Muscle of arm (tissue), 12 donors: Measurements from ENCODE around the gene HIVEP3. TPM values are rescaled to one million over a fixed set of nuclear protein-coding genes. Genes with fewer than 3 reads are reported as not detected.

Experiments
- DNase-seq: peaks from one replicate; pipeline ENCODE4 v3.0.0-alpha.2; 2013
- polyA plus RNA-seq, 12 donors: library from polyadenylated mRNA; unstranded; fragments of 120-200 nt; gene quantifications; one replicate each; pipeline ENCODE4 v1.2.1, GENCODE V29; 2013; ENCODE audit not compliant: insufficient read length in 12 of 12

The HIVEP3 gene
- polyA plus RNA-seq, 12 donors: 1.9 to 3.7 (median 2.3) TPM; not detected in 1

- DNase-seq: no peak
Measured at GRCh38 chr1:41874151-41874719, 44.5 kb downstream of the HIVEP3 start.

- DNase-seq: no peak
Measured at GRCh38 chr1:41872074-41872473, 46.6 kb downstream of the HIVEP3 start.

GRCh38 chr1:41870076-41870562 is 48.6 kb downstream of the HIVEP3 start:
- DNase-seq: no peak

- DNase-seq: no peak
Measured at GRCh38 chr1:41868241-41868998, 50.3 kb downstream of the HIVEP3 start.

GRCh38 chr1:41866285-41866684 is 52.4 kb downstream of the HIVEP3 start:
- no peak for DNase-seq

GRCh38 chr1:41864471-41865040 is 54.2 kb downstream of the HIVEP3 start:
- DNase-seq: no peak

GRCh38 chr1:41863718-41864117 is 55.0 kb downstream of the HIVEP3 start:
- no peak for DNase-seq

GRCh38 chr1:41862384-41863221 is 56.1 kb downstream of the HIVEP3 start:
- DNase-seq: no peak

GRCh38 chr1:41861535-41862383 is 57.0 kb downstream of the HIVEP3 start:
- DNase-seq: no peak

- no peak for DNase-seq
Measured at GRCh38 chr1:41860771-41861170, 58.0 kb downstream of the HIVEP3 start.

GRCh38 chr1:41860214-41860613 is 58.5 kb downstream of the HIVEP3 start:
- DNase-seq: no peak

GRCh38 chr1:41859686-41860085 is 59.0 kb downstream of the HIVEP3 start:
- DNase-seq: no peak

- DNase-seq: no peak
Measured at GRCh38 chr1:41856944-41857285, 61.8 kb downstream of the HIVEP3 start.

- no peak for DNase-seq
Measured at GRCh38 chr1:41856151-41856943, 62.4 kb downstream of the HIVEP3 start.

- no peak for DNase-seq
Measured at GRCh38 chr1:41855713-41856112, 63.0 kb downstream of the HIVEP3 start.

- DNase-seq: no peak
Measured at GRCh38 chr1:41853907-41854306, 64.8 kb downstream of the HIVEP3 start.

GRCh38 chr1:41852091-41852490 is 66.6 kb downstream of the HIVEP3 start:
- DNase-seq: no peak

- DNase-seq: no peak
Measured at GRCh38 chr1:41851589-41851988, 67.1 kb downstream of the HIVEP3 start.

- DNase-seq: no peak
Measured at GRCh38 chr1:41850029-41850428, 68.7 kb downstream of the HIVEP3 start.

- no peak for DNase-seq
Measured at GRCh38 chr1:41849211-41849759, 69.4 kb downstream of the HIVEP3 start.
